KOPT-K1 (cell line): ENCODE data around the gene IKZF5.

Experiments
- H3K27ac ChIP-seq: fragments of 200-600 bp; sonication (generic); 2 replicates; pipeline ENCODE4 v1.5.1; 2016; ENCODE audit warnings: antibody characterized with exemption, mild to moderate bottlenecking, low read depth, low read length; ENCODE audit not compliant: poor library complexity, severe bottlenecking
- H3K36me3 ChIP-seq: fragments of 200-600 bp; sonication (generic); 2 replicates; pipeline ENCODE4 v1.5.1; 2017; ENCODE audit warnings: antibody characterized with exemption, mild to moderate bottlenecking, low read length, moderate library complexity; ENCODE audit not compliant: insufficient read depth
- H3K9me3 ChIP-seq: fragments of 200-600 bp; sonication (generic); 2 replicates; pipeline ENCODE4 v1.5.1; 2017; ENCODE audit warnings: antibody characterized with exemption, low read length, mild to moderate bottlenecking; ENCODE audit not compliant: insufficient read depth, poor library complexity, severe bottlenecking

Gene IKZF5

GRCh38 chr10:123008355-123009104, at the start of gene IKZF5, which contains the start of gene ACADSB:
Gene IKZF5 (minus strand): TSS chr10:123008795. CDS start chr10:122998625, 10,170 bp downstream.
Gene ACADSB (plus strand): TSS chr10:123009006. CDS start chr10:123009030, 24 bp downstream.
- peak within 1 kb of the TSS; percentile 70 for H3K27ac ChIP-seq
- H3K9me3 ChIP-seq = no peaks in the 10 kb centered on the region
- H3K36me3 ChIP-seq = peaks cover 5% of the 10 kb centered on the region; the same call in 1 of the 2 replicates

- no peak overlapping the region for H3K27ac ChIP-seq
- H3K9me3 ChIP-seq = no peaks in the 10 kb centered on the region
- no peaks in the 10 kb centered on the region for H3K36me3 ChIP-seq
Observed at GRCh38 chr10:123057968-123058367, 49.4 kb upstream of the IKZF5 start.

GRCh38 chr10:123045961-123046731, 37.6 kb upstream of the IKZF5 start:
- Histone ChIP-seq H3K9me3 (no peaks in the 10 kb centered on the region), H3K36me3 (peaks cover 11% of the 10 kb centered on the region), H3K27ac (no peak overlapping the region)

- H3K36me3 ChIP-seq = peaks cover 11% of the 10 kb centered on the region
- no peak overlapping the region for H3K27ac ChIP-seq
- H3K9me3 ChIP-seq = no peaks in the 10 kb centered on the region
Observed at GRCh38 chr10:123044391-123044790, 35.8 kb upstream of the IKZF5 start.

- Histone ChIP-seq H3K27ac (no peak overlapping the region), H3K36me3 (peaks cover 15% of the 10 kb centered on the region), H3K9me3 (no peaks in the 10 kb centered on the region)
Observed at GRCh38 chr10:123043409-123043925, 34.9 kb upstream of the IKZF5 start.

- no peak overlapping the region for H3K27ac ChIP-seq
Observed at GRCh38 chr10:123042708-123043408, 34.3 kb upstream of the IKZF5 start.

GRCh38 chr10:123039632-123039930, 31.0 kb upstream of the IKZF5 start:
- Histone ChIP-seq H3K36me3 (peaks cover 3% of the 10 kb centered on the region; the same call in 1 of the 2 replicates), H3K27ac (no peak overlapping the region), H3K9me3 (no peaks in the 10 kb centered on the region)

More at GRCh38 chr10:123042708-123043408, 34.3 kb upstream of the IKZF5 start:
- no peaks in the 10 kb centered on the region for H3K9me3 ChIP-seq
- H3K36me3 ChIP-seq = peaks cover 10% of the 10 kb centered on the region

- Histone ChIP-seq H3K36me3 (peaks cover 3% of the 10 kb centered on the region; the same call in 1 of the 2 replicates), H3K9me3 (no peaks in the 10 kb centered on the region), H3K27ac (no peak overlapping the region)
Observed at GRCh38 chr10:123038782-123039631, 30.4 kb upstream of the IKZF5 start.

GRCh38 chr10:123035467-123036086, 27.0 kb upstream of the IKZF5 start:
- H3K36me3 ChIP-seq = peaks cover 3% of the 10 kb centered on the region; the same call in 1 of the 2 replicates
- H3K27ac ChIP-seq = no peak overlapping the region
- H3K9me3 ChIP-seq = no peaks in the 10 kb centered on the region

- H3K9me3 ChIP-seq = no peaks in the 10 kb centered on the region
- no peak overlapping the region for H3K27ac ChIP-seq
Observed at GRCh38 chr10:123034332-123034731, 25.7 kb upstream of the IKZF5 start.

GRCh38 chr10:123031124-123031523, 22.5 kb upstream of the IKZF5 start:
- H3K36me3 ChIP-seq = no peaks in the 10 kb centered on the region
- H3K27ac ChIP-seq = no peak overlapping the region
- no peaks in the 10 kb centered on the region for H3K9me3 ChIP-seq

More at GRCh38 chr10:123034332-123034731, 25.7 kb upstream of the IKZF5 start:
- H3K36me3 ChIP-seq = peaks cover 3% of the 10 kb centered on the region; the same call in 1 of the 2 replicates

GRCh38 chr10:123027861-123028260, 19.3 kb upstream of the IKZF5 start:
- Histone ChIP-seq H3K27ac (no peak overlapping the region), H3K36me3 (no peaks in the 10 kb centered on the region), H3K9me3 (no peaks in the 10 kb centered on the region)

GRCh38 chr10:123026302-123026701, 17.7 kb upstream of the IKZF5 start:
- Histone ChIP-seq H3K27ac (no peak overlapping the region), H3K9me3 (no peaks in the 10 kb centered on the region), H3K36me3 (no peaks in the 10 kb centered on the region)

- no peaks in the 10 kb centered on the region for H3K9me3 ChIP-seq
- H3K27ac ChIP-seq = no peak overlapping the region
- H3K36me3 ChIP-seq = no peaks in the 10 kb centered on the region
Observed at GRCh38 chr10:123024540-123024939, 15.9 kb upstream of the IKZF5 start.
